PFSK-1 (cell line): ENCODE results near the gene NAV3.

ENCODE experiments used
- TAF1 ChIP-seq: IDR thresholded peaks from 2 replicates; pipeline ENCODE4 v1.6.1; 2012; ENCODE audit warnings: low read length, control low read depth, borderline replicate concordance; ENCODE audit not compliant: insufficient read depth
- TF ChIP-seq, protein P1 (sequence below), 2 experiments: IDR thresholded peaks; 2 replicates each; pipeline versions ENCODE4 v1.6.1 to v1.8.0; 2011 to 2012; ENCODE audit warnings: low read depth in 2 of 2, low read length in 2 of 2, control low read depth in 1 of 2, inconsistent platforms in 1 of 2, mild to moderate bottlenecking in 1 of 2, moderate library complexity in 1 of 2; ENCODE audit not compliant: insufficient read depth in 1 of 2

DNA sequence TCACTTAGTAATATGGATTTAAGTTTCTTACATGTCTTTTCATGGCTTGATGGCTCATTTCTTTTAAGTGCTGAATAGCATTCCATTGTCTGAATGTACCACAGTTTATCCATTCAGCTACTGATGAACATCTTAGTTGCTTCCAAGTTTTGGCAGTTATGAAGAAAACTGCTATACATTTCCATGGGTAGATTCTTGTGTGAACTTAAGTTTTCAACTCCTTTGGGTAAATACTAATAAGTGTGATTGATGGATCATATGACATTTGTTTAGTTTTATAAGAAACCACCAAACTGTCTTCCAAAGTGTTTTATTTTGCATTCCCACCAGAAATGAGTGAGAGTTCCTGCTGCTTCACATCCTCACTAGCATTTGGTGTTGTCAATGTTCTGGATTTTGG lies 119.2 kb downstream of the NAV3 start:
- TF ChIP-seq, protein P1, sequence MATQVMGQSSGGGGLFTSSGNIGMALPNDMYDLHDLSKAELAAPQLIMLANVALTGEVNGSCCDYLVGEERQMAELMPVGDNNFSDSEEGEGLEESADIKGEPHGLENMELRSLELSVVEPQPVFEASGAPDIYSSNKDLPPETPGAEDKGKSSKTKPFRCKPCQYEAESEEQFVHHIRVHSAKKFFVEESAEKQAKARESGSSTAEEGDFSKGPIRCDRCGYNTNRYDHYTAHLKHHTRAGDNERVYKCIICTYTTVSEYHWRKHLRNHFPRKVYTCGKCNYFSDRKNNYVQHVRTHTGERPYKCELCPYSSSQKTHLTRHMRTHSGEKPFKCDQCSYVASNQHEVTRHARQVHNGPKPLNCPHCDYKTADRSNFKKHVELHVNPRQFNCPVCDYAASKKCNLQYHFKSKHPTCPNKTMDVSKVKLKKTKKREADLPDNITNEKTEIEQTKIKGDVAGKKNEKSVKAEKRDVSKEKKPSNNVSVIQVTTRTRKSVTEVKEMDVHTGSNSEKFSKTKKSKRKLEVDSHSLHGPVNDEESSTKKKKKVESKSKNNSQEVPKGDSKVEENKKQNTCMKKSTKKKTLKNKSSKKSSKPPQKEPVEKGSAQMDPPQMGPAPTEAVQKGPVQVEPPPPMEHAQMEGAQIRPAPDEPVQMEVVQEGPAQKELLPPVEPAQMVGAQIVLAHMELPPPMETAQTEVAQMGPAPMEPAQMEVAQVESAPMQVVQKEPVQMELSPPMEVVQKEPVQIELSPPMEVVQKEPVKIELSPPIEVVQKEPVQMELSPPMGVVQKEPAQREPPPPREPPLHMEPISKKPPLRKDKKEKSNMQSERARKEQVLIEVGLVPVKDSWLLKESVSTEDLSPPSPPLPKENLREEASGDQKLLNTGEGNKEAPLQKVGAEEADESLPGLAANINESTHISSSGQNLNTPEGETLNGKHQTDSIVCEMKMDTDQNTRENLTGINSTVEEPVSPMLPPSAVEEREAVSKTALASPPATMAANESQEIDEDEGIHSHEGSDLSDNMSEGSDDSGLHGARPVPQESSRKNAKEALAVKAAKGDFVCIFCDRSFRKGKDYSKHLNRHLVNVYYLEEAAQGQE (IDR thresholded peaks at IDR 0.05; ENCODE audit: insufficient read depth in 1 of 2, low read depth in 2 of 2, low read length in 2 of 2), result no peak
- TF ChIP-seq TAF1, result no peak
